ENCODE measurements around the gene GATB. TPM values are rescaled to one million over a fixed set of nuclear protein-coding genes. Genes with fewer than 3 reads are reported as not detected.

Gene GATB
- total and polyA plus RNA-seq, 12 donors = 17.2 to 59.8 (median 36.6) TPM

GRCh38 chr4:151628001-151628608 lies 132.7 kb downstream of the GATB start:
- TF ChIP-seq POLR2A (IDR thresholded peaks at IDR 0.05) (no peak), CTCF (IDR thresholded peaks at IDR 0.05) (no peak)
- intact Hi-C loops (cut with DNase I) = no loop called here
- no peak for DNase-seq
- Histone ChIP-seq H3K9me3 (replicated peaks in 1 of 3) (no peaks in the 10 kb centered on the region), H3K4me3 (no peak overlapping the region), H3K27me3 (no peaks in the 10 kb centered on the region), H3K4me1 (replicated peaks in 1 of 2) (no peaks in the 10 kb centered on the region), H3K27ac (no peak overlapping the region), H3K36me3 (replicated peaks in 1 of 2) (no peaks in the 10 kb centered on the region)
- WGBS, 4 donors = 83 to 89% (median 84%) methylated on average over 5 of the region's 5 CpGs

- Histone ChIP-seq H3K4me3 (no peak overlapping the region), H3K9me3 (replicated peaks in 1 of 3) (no peaks in the 10 kb centered on the region), H3K36me3 (replicated peaks in 1 of 2) (no peaks in the 10 kb centered on the region), H3K4me1 (replicated peaks in 1 of 2) (no peaks in the 10 kb centered on the region), H3K27ac (no peak overlapping the region), H3K27me3 (no peaks in the 10 kb centered on the region)
- DNase-seq = no peak
- intact Hi-C loops (cut with DNase I) = no loop called here
- TF ChIP-seq CTCF (IDR thresholded peaks at IDR 0.05) (no peak), POLR2A (IDR thresholded peaks at IDR 0.05) (no peak)
- WGBS, 4 donors = 31 to 38% (median 35%) methylated on average over 1 of the region's 1 CpG
These were observed 133.3 kb downstream of the GATB start for GRCh38 chr4:151627491-151627890.

GRCh38 chr4:151626751-151627150 lies 134.1 kb downstream of the GATB start:
- no peak overlapping the region for H3K27ac ChIP-seq
- H3K4me1 ChIP-seq (replicated peaks in 1 of 2) = no peaks in the 10 kb centered on the region
- DNase-seq = no peak
- intact Hi-C loops (cut with DNase I) = no loop called here
- no peaks in the 10 kb centered on the region for H3K9me3 ChIP-seq (replicated peaks in 1 of 3)
- no peak for TF ChIP-seq POLR2A (IDR thresholded peaks at IDR 0.05)
- no peak for TF ChIP-seq CTCF (IDR thresholded peaks at IDR 0.05)
- no peak overlapping the region for H3K4me3 ChIP-seq
- WGBS, 4 donors = 66 to 78% (median 71%) methylated on average over 3 of the region's 3 CpGs
- H3K27me3 ChIP-seq = no peaks in the 10 kb centered on the region
- H3K36me3 ChIP-seq (replicated peaks in 1 of 2) = no peaks in the 10 kb centered on the region

GRCh38 chr4:151626228-151626627 lies 134.6 kb downstream of the GATB start:
- Histone ChIP-seq H3K36me3 (replicated peaks in 1 of 2) (no peaks in the 10 kb centered on the region), H3K4me1 (replicated peaks in 1 of 2) (no peaks in the 10 kb centered on the region), H3K4me3 (no peak overlapping the region), H3K27me3 (no peaks in the 10 kb centered on the region), H3K27ac (no peak overlapping the region), H3K9me3 (replicated peaks in 1 of 3) (no peaks in the 10 kb centered on the region)
- DNase-seq = no peak
- TF ChIP-seq POLR2A (IDR thresholded peaks at IDR 0.05) = no peak
- TF ChIP-seq CTCF (IDR thresholded peaks at IDR 0.05) = no peak
- intact Hi-C loops (cut with DNase I) = no loop called here
- 91 to 97% (median 94%) methylated on average over 3 of the region's 3 CpGs for WGBS, 4 donors

All from adrenal gland (tissue), 12 donors.